Hepatocyte (in vitro differentiated cells): ENCODE results near the gene SLC25A6. TPM values are rescaled to one million over a fixed set of nuclear protein-coding genes. Genes with fewer than 3 reads are reported as not detected.

Experiments used
- DNase-seq: peaks from one replicate; pipeline ENCODE4 v3.0.0-alpha.2; 2016; ENCODE audit warnings: low spot score
- H2AFZ ChIP-seq: fragments of 200-600 bp; sonication (generic); 2 replicates; pipeline ENCODE4 v1.6.0; 2016; ENCODE audit warnings: antibody characterized with exemption, mild to moderate bottlenecking
- H3K27ac ChIP-seq: fragments of 200-600 bp; sonication (generic); 2 replicates; pipeline ENCODE4 v1.5.1; 2016; ENCODE audit warnings: mild to moderate bottlenecking
- H3K27me3 ChIP-seq: fragments of 200-600 bp; sonication (generic); 2 replicates; pipeline ENCODE4 v1.6.1; 2016
- H3K36me3 ChIP-seq: fragments of 200-600 bp; sonication (generic); replicated peaks from 2 replicates; pipeline ENCODE4 v1.5.1; 2016; ENCODE audit warnings: low read depth; ENCODE audit not compliant: insufficient read depth
- H3K4me1 ChIP-seq: fragments of 200-600 bp; sonication (generic); 2 replicates; pipeline ENCODE4 v1.5.1; 2016; ENCODE audit warnings: mild to moderate bottlenecking, moderate library complexity; ENCODE audit not compliant: insufficient read depth
- H3K4me2 ChIP-seq: fragments of 200-600 bp; sonication (generic); 2 replicates; pipeline ENCODE4 v1.6.0; 2016
- H3K4me3 ChIP-seq: fragments of 200-600 bp; sonication (generic); 2 replicates; pipeline ENCODE4 v1.5.1; 2016; ENCODE audit warnings: mild to moderate bottlenecking
- H3K79me2 ChIP-seq: fragments of 200-600 bp; sonication (generic); 2 replicates; pipeline ENCODE4 v1.6.0; 2017; ENCODE audit warnings: mild to moderate bottlenecking
- H3K9me2 ChIP-seq: fragments of 200-600 bp; sonication (generic); replicated peaks from 2 replicates; pipeline ENCODE4 v1.6.0; 2017; ENCODE audit warnings: mild to moderate bottlenecking; ENCODE audit not compliant: insufficient read depth
- H3K9me3 ChIP-seq: fragments of 200-600 bp; sonication (generic); 2 replicates; pipeline ENCODE4 v1.5.1; 2016; ENCODE audit warnings: low read depth, mild to moderate bottlenecking
- H4K20me1 ChIP-seq: fragments of 200-600 bp; sonication (generic); 2 replicates; pipeline ENCODE4 v1.6.0; 2016; ENCODE audit warnings: mild to moderate bottlenecking; ENCODE audit not compliant: insufficient read depth, poor library complexity, severe bottlenecking
- CTCF ChIP-seq: fragments of 200-600 bp; sonication (generic); IDR thresholded peaks from 2 replicates; pipeline ENCODE4 v1.5.1; 2016; ENCODE audit warnings: antibody characterized with exemption, mild to moderate bottlenecking; ENCODE audit not compliant: poor library complexity
- EZH2 ChIP-seq: fragments of 200-600 bp; sonication (generic); IDR thresholded peaks from 2 replicates; pipeline ENCODE4 v1.6.1; 2016; ENCODE audit warnings: antibody characterized with exemption, mild to moderate bottlenecking, borderline replicate concordance
- EZH2phosphoT487 ChIP-seq: fragments of 200-600 bp; sonication (generic); IDR thresholded peaks from one replicate; pipeline ENCODE4 v1.6.1; 2018; ENCODE audit warnings: antibody characterized with exemption, mild to moderate bottlenecking, low read depth, moderate library complexity; ENCODE audit not compliant: unreplicated experiment, severe bottlenecking
- WGBS: methylation state at CpG from one replicate; pipeline ENCODE4 v1.1.6; 2016; ENCODE audit warnings: low lambda C conversion rate; ENCODE audit errors: missing lambda C conversion rate; 5-methylcytosine and 5-hydroxymethylcytosine counted together
- polyA plus RNA-seq: library from polyadenylated mRNA; unstranded; fragments of >200 nt; fragmentation: Nextera tagmentation; extraction: Ambion mirVana; gene quantifications from 2 replicates; pipeline ENCODE4 v1.2.1, GENCODE V29; 2016
- total RNA-seq: library from RNA; depleted of rRNA; stranded (reverse); fragments of >200 nt; gene quantifications from 2 replicates; pipeline ENCODE4 v1.2.3, GENCODE V29; 2014

Gene SLC25A6
- total and polyA plus RNA-seq, 2 experiments from 2014 or later, result 359 to 364 TPM

GRCh38 chrX:1398431-1399340 lies 6.8 kb upstream of the SLC25A6 start:
- H3K4me2 ChIP-seq, result no peak overlapping the region
- H3K27ac ChIP-seq, result no peak overlapping the region
- 87% methylated on average over 26 of the region's 29 CpGs for WGBS
- no peaks in the 10 kb centered on the region for H4K20me1 ChIP-seq
- H3K9me3 ChIP-seq, result no peaks in the 10 kb centered on the region
- H3K27me3 ChIP-seq, result no peaks in the 10 kb centered on the region
- no peaks in the 10 kb centered on the region for H3K36me3 ChIP-seq
- H2AFZ ChIP-seq, result no peak overlapping the region
- no peak overlapping the region for H3K4me3 ChIP-seq
- H3K79me2 ChIP-seq, result peaks cover 8% of the 10 kb centered on the region
- DNase-seq, result no peak
- H3K9me2 ChIP-seq, result no peaks in the 10 kb centered on the region
- H3K4me1 ChIP-seq, result no peaks in the 10 kb centered on the region
- no peak for TF ChIP-seq EZH2
- TF ChIP-seq CTCF, result no peak
- no peak for TF ChIP-seq EZH2phosphoT487

- TF ChIP-seq EZH2 (no peak), EZH2phosphoT487 (no peak), CTCF (no peak)
- H3K27me3 ChIP-seq, result no peaks in the 10 kb centered on the region
- H3K4me1 ChIP-seq, result no peaks in the 10 kb centered on the region
- H2AFZ ChIP-seq, result no peak overlapping the region
- 83% methylated on average over 24 of the region's 29 CpGs for WGBS
- DNase-seq, result no peak
- H3K36me3 ChIP-seq, result no peaks in the 10 kb centered on the region
- H3K9me2 ChIP-seq, result no peaks in the 10 kb centered on the region
- H3K9me3 ChIP-seq, result no peaks in the 10 kb centered on the region
- H3K4me2 ChIP-seq, result no peak overlapping the region
- H3K79me2 ChIP-seq, result peaks cover 16% of the 10 kb centered on the region
- H3K27ac ChIP-seq, result no peak overlapping the region
- H4K20me1 ChIP-seq, result no peaks in the 10 kb centered on the region
- H3K4me3 ChIP-seq, result no peak overlapping the region
These were observed 5.7 kb upstream of the SLC25A6 start for GRCh38 chrX:1397441-1398270.

- Histone ChIP-seq H3K79me2 (peaks cover 16% of the 10 kb centered on the region), H3K27me3 (no peaks in the 10 kb centered on the region), H3K27ac (no peak overlapping the region), H3K36me3 (no peaks in the 10 kb centered on the region), H4K20me1 (no peaks in the 10 kb centered on the region), H3K4me3 (no peak overlapping the region), H3K9me3 (no peaks in the 10 kb centered on the region), H3K4me1 (no peaks in the 10 kb centered on the region), H2AFZ (no peak overlapping the region), H3K9me2 (no peaks in the 10 kb centered on the region), H3K4me2 (no peak overlapping the region)
- no peak for DNase-seq
- no peak for TF ChIP-seq EZH2
- no peak for TF ChIP-seq CTCF
- no peak for TF ChIP-seq EZH2phosphoT487
- 91% methylated on average over 13 of the region's 15 CpGs for WGBS
These were observed 5.1 kb upstream of the SLC25A6 start for GRCh38 chrX:1397001-1397400.
